NT2/D1 (cell line): ENCODE measurements around the gene CASP7.

ENCODE experiments used
- YY1 ChIP-seq: IDR thresholded peaks from 2 replicates; pipeline ENCODE4 v1.6.1; 2011; ENCODE audit not compliant: insufficient read length, insufficient read depth
- ZNF274 ChIP-seq: IDR thresholded peaks from 2 replicates; pipeline ENCODE4 v1.6.1; 2011; ENCODE audit warnings: mild to moderate bottlenecking, low read depth, low read length

GRCh38 chr10:113680190-113681111, 739 bp downstream of the CASP7 start:
- TF ChIP-seq ZNF274 (no peak), YY1 (no peak)
